Suppressor macrophage treated with lipopolysaccharide for 4 hours (primary cell): Measurements from ENCODE around the gene PDZRN4.
"Not testable (repeated sequence)": the region's sequence is repeated elsewhere in the genome, so short reads cannot be mapped to it uniquely, and the experiment has no call there.

Experiments used
- DNase-seq: peaks from one replicate; pipeline ENCODE4 v3.0.0-alpha.2; 2020

Gene PDZRN4

DNA sequence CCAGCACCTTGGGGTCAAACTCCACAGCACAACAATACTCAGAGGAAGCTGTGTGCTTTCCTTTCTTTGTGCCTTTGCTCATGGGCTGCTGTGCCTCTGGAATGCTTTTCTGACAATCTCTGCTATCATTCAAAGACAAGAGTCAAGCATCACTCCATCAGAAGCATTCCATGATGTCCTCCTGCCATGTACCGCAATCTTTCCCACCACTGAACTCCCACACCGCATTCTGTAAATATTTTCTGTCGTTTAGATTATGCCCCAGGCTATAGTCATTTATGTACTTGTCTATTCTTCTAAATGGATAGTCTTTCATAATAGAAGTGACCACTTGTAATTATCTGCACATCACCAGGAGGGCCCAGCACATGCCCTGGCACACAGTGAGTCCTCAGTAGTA, 327.8 kb downstream of the PDZRN4 start:
- DNase-seq: no peak

DNA sequence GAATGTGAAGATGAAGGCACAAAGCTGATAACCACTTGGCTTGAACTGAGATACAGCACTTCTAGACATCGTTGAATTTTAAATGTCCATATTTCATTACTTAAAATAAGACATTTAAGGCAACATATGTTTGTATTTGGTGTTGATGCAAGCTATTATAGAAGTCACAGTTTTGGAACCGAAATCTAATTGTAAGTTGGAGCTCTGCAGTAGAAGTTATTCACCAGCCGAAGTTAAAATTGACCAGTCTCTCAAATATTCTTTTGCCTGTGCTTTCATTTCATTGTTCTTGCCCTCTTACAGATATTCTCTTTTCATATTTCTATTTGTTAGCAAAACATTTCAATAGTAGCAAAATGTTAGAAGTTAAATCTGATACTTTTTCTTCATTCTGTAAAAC, 332.7 kb downstream of the PDZRN4 start:
- DNase-seq: no peak

DNA sequence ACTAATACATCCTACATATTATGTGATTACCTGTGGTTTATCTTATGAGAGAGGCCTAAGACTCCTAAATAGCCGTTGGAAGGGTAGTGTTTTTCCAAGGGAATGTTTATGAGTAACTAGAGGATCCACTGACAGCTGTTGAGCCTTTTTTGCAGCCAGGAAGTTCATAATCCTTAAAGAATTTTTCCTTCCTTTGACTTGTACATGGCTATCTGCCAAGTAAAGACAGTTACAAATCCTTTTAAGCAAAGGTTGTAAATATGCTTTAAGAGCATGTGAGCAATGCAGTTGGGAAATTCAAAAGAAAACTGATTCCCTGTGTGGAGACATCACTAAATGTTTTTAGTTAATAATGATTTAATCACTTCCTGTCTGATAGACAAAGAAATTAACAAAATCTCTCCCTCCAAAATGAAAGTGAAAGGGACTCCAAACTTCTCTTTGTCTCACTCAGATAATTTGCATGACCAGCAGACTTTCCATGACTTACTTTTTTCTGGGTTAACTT, 333.8 kb downstream of the PDZRN4 start:
- peak; percentile 79 for DNase-seq

DNA sequence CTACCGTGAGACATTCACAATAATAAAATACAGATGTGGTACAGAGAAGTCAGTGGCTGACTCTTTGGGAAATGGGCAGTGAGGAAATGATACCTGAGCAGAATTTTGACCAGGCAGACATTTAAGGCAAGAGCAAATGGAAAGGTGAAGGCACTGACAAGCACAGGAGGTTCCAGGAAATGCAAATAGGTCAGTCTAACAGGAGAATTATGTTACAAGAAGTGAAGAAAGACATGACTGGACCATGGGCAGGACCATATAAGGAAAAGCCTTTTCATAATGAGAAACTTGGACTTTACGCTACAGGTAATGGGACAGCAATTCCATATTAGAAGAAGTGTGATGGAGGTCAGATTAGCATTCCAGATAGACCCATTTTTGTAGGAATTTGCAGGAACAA, 338.9 kb downstream of the PDZRN4 start:
- DNase-seq: no peak

DNA sequence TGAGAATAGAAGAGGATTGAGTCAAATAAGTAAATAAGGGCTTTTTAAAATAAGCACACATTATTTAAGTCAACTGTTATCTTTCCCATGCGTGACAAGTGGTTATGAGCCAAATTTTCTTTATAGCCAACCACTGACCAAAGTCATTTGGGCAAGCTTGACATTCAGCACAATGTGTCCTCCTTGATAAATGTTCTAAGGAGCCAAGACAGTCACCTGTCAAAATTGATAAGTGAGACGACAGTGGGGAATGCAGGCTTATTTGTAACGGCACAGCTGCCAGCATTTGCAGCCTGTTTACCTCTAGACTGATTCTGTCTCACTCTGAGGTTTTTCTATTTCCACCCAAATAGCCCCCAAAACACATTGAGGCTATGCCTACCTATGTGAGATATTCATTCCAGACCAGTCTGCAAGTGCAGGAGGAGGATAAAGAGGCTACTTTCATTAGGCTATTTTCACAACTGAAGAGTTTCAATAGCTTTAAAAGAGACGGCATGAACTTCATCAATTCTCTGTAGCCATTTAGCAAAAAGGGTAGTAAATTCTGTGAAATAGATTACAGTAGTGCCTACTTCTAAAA, 339.5 kb downstream of the PDZRN4 start:
- no peak for DNase-seq

DNA sequence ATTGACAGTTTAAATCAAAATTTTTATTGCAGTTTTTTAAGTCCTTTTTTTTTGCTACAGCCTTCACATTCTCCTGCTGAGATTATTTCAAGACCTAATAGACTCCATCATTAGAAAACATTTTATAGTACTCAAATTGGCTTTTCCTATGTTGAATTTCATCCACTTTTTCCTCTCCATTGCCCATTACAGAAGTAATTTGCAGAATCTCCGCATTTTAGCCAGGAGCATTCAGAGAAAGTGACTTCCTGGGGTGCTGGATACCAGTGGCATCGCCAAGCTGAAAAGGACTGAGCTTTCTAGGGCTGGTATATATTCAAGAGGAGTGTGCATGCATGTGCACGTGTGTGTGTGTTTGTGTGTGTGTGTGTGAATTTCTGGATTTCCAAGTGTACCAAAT, 340.8 kb downstream of the PDZRN4 start:
- no peak for DNase-seq

DNA sequence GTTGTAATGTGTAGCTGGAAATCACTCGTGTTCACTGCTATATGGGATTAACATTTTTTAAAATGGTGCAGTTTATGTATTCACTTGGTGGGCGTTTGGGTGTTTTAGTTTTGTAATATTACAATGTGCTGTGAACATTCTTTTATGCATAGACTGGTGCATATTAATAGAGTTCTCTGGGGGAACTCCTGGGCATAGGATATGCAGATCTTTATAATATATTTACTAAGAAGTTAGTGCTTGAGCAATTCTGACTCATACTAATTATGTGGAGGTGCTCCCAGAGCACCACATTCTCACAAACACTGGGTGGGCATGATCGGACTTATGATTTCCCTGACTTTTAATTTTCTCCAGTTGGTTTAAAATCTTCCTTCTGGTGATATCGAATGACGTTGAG, 342.3 kb downstream of the PDZRN4 start:
- no peak for DNase-seq

DNA sequence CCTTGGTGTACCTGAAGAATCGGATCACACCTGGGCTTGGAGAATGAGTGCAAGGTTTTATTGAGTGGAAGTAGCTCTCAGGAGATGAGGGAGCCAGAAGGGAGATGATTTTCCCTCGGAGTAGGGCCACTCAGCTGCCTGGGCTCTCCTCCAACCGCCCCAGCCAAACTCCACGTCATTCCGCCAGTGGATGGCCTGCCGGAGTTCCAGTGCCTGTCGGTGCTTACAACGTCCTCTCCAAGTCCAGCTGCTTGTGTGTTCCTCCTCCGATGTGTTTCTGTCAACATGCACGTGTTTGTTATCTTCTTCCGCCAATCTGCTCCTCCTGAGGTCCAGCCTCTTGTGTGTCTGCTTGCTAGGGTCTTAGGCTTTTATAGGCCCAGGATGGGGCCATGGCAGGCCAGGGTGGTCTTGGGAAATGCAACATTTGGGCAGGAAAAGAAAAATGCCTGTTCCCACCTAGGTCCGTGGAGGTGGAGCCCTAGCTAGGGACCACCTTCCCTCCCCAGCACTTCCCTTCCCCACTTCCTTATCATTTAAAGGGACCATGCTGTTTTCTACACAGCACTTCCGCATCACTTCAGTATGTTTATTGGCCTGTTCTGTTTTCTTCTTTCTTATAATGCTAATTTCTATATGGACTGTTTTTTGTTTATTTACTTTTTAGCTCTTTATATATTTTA, 343.2 kb downstream of the PDZRN4 start:
- no peak for DNase-seq

DNA sequence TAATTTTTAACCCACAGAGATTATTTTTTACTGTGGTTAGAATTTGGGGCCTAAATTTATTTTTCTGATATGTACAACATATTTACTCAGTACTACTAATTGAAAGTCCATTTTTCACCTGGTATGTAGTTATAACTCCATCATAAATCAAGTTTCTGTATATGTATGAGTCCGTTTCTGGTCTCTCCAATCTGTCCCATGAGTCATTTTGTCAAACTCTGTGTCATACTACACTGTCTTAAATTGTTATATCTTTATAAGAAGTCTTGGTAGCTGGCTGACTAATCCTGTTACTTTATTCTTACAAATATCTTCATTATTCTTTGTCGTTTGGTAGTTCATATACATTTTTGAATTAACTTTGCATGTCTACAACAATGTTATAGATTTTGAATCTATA, 344.0 kb downstream of the PDZRN4 start:
- DNase-seq: no peak

DNA sequence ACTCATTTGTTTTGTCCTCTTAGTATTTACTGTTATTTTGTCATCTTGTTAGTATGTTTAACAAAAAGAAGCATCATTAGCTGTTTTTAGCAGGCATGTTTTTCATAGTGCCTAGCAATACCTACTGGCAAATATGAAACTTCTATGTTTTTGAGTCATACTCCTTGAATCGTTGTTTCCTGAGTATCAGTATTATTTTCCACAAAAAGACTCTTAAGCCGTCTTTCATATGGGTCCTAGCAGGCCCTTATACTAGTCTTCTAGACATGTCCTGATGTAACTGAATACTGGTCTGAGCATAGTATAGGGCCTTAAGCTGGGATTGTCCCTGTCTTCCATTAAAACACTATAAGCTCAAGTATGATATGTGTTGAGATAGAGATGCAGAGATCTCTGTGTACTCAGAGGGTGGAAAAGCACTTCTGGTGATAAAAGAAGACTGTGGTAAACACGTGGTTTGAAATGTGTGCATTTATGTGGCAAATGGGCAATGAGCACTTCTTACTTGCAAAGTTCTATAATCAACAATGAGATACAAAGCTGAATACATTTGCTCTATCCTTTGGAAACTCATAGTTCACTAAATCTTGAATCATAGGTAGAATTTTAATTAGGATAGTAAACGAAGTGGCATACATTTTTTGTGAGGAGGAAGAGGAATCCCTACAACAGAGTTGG, 348.8 kb downstream of the PDZRN4 start:
- no peak for DNase-seq

DNA sequence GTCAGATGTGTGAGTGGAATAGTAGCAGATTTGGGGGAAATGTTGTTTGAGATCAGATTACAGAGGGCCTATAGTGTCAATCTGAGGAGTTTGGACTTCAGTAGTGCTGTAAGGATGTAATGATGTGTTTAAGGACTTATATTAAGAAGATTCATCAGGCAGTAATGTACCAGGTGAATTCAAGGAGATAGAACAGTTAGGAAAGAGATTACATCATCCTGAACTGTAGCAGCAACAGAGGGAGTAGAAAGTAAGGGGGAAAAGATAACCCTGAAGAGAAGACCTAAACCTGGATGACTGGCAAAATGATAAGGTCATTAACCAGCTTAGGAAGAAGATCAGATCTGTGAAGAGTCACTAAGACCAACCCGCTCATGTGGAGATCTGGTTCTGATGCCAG, 349.4 kb downstream of the PDZRN4 start:
- DNase-seq: no peak

DNA sequence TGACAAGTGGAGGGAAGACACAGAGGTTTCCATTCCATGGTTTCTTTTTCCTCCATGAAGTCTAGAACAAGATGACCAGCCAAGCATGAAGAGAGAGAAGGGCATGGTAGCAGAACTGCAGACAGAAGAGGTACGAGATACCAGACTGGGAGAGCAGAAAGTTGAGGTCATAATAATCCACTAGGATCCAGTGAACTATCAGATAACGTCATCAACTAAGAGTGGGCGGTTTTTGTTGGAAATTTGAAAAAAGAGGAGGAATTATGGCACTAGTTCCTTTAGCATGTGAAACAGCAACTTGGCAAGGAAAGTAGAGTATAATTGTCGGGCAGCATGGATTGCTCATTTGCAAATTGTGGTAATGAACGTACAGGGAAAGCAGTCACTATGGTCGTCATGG, 357.6 kb downstream of the PDZRN4 start:
- no peak for DNase-seq

DNA sequence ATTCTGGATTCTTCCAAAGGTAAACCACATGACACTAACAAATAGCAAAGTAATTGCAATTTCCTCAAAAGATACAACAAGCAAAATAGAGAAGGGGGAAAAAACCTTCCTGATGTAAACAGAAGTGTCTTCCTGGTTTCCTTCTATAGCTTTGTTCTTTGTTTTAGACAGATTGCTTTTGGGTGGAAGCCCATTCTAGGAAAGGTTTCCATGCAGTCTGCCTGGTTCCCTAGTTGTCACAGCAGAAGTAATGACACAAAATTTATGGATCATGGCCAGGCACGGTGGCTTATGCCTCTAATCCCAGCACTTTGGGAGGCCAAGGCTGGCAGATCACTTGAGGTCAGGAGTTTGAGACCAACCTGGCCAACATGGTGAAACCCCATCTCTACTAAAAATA, 359.0 kb downstream of the PDZRN4 start:
- not testable (repeated sequence) for DNase-seq

DNA sequence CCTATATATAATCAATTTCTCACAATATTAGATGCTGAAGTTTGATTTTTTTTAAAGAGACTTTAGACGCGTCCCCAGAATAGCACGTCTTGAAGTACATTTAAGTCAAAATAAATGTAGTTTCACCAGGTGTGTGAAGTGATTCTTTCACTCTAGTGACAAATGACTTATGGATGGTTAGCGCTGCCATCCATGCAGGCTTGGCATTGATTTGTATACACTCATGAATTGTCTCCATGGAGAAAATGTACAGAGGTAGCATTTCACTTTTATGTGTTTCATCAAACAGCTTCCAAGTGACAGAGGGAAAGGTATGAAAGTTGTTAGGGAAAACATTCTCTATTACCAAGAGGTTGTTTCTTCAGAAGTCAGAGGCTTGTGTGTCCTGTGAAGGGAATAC, 360.8 kb downstream of the PDZRN4 start:
- DNase-seq: no peak

DNA sequence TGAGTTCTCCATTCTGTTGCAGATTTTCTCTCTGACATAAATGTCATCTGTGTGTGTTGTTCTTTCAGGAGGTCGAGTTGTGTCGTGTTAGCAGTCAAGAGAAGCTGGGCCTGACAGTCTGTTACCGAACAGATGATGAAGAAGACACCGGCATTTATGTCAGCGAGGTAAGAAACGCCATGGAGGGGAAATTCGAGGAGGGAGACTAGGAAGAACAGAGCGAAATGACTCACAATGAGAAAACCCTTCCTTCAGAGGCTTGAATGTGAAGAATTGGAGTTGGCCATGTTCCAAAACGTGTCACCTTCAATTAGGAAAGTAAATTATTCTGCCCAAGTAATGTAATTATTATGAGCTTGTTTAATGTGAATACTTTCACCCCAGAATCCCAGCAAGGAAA, 364.5 kb downstream of the PDZRN4 start:
- no peak for DNase-seq

DNA sequence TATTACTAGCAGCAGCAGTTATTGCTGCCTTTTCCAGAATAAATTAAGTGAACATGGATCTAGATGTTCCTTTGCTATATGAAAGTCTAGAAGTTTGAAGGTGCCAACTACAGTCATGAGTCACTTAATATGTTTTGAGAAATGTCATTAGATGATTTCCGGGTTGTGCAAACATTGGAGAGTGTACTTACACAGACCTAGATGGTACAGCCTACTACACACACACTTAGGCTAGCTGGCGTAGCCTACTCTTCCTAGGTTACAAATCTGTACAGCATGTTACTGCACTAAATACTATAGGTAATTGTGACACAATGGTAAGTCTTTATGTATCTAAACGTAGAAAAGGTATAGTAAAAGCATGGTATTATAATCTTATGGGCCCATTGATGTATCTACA, 368.1 kb downstream of the PDZRN4 start:
- DNase-seq: no peak

DNA sequence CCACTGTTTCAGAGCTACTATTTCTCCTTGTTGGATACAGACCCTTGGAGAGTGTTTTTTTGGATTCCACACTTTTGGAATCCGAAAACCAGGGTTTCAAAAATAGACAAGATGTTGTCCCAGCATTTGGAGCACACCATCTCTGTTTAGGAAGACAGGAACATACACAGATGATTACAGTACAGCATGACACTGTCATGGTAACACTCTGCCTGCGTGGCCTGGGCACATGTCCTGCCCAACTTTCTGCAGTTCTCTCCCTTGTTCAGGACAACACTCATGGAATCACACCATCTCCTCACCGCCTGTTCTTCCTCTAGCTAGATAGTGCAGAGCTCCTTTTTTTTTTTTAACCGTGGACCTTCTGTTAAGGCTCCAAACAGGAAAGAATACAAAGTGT, 369.2 kb downstream of the PDZRN4 start:
- no peak for DNase-seq

DNA sequence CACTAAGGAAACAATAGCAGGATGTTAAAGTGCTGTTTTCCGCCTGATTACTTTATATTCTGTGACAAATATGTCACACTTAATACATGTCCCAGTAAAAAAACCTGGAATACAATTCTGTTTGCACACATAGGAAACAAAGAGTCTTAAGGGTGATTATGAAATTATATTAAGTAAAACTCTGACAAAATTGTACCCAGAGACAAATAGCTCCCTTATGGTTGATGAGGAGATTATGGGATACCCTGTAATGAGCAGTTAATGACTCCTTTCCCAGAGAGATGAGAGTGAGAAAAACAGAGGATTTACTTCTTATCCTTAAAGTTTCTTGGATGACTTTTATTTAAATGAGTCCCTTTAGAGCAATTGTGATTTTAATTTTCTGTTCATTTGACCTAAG, 370.6 kb downstream of the PDZRN4 start:
- no peak for DNase-seq

DNA sequence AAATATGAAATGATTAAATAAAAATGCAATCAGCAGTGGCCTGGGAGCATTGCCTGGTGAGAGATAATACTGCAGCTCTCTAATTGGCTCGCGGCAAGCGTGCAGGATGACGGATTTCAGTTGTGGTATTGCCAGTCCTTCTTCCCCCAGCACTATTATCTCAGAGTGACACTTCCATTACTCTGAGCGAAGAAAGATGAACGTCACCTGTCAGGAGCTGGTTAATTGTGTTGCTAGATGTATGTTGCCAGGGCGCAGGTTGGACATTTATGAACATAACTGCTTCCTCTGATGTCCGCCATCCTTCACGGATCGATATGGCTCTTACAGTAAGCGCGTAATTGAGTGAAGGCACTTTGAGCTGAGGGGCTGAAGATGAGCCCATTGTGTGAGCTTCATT, 374.9 kb downstream of the PDZRN4 start:
- no peak for DNase-seq

DNA sequence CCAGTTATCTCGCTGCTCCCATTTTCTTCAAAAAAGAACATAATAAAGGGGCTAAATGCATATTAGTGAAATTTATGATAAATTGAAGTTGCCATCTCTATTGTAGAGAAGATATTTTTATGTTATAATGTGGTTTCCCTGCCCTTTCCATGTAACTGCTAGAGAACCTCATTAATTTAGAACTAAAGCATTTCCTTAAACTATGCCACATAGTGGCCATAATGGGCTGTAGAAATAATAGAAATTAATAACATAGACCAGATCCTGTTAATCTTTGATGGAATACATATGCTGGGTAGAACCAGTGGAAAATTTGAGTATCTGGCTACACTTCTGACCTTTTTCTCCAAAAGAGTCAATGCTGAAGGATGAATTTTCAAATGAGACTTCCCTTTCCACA, 376.7 kb downstream of the PDZRN4 start:
- no peak for DNase-seq

DNA sequence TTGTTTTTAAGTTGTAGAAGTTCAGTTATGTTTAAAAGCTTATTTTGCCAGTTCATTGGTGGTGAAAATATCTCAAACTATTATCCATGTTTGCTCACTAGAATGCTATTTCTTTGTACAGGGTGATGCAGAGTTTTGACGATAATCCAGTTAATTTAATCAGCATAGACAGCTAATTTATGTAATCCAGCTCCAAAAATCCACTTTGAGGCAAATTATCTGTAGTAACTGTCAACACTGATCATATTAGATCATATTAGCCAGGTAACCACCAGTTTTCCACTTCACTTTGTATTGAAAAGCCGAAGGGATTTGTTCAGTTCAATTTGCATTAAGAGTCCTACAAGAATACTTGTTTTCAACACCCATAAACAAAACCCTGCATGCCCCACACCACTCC, 378.6 kb downstream of the PDZRN4 start:
- DNase-seq: no peak

DNA sequence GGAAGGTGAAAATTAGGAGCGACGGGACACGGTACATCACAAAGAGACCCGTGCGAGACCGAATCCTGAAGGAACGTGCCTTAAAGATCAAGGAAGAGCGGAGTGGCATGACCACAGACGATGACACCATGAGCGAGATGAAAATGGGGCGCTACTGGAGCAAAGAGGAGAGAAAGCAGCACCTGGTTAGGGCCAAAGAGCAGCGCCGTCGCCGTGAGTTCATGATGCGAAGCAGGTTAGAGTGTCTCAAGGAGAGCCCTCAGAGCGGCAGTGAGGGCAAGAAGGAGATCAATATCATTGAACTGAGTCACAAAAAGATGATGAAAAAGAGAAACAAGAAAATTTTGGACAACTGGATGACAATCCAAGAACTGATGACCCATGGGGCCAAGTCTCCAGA, 385.3 kb downstream of the PDZRN4 start:
- DNase-seq: no peak

DNA sequence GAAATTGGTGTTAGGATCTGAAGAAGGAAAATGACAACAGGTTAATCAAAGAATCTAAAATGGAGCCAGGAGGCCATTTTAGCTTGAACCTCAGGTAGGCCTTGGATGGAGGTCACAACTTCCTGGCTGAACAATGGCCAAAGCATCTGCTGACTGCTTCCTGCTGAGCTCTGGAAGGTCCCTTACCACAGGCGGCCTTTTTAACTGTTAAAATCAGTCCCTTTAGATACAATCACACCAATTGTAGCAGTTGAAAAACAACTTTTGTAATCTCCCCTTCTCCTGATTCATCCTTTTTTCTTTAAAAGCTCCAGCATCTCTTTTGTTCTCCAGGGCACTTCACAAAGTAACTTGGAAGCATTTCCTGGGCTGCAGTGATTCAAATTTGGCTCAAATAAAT, 388.8 kb downstream of the PDZRN4 start:
- DNase-seq: no peak

DNA sequence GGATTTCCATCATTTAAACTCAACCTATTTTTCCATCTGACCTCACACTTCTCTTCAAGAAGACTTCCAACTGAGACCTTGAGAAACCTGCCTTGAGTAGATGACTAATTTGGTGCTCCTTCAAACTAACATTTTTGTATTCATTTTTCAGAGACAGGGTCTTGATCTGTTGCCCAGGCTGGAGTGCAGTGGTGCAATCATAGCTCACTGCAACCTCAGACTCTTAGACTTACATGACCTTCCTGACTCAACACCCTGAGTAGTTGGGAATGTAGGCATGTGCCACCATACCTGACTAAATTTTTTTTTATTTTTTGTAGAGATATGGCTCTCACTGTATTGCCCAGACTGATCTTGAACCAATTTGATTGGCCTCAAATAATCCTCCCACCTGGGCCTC, 389.9 kb downstream of the PDZRN4 start:
- DNase-seq: no peak

DNA sequence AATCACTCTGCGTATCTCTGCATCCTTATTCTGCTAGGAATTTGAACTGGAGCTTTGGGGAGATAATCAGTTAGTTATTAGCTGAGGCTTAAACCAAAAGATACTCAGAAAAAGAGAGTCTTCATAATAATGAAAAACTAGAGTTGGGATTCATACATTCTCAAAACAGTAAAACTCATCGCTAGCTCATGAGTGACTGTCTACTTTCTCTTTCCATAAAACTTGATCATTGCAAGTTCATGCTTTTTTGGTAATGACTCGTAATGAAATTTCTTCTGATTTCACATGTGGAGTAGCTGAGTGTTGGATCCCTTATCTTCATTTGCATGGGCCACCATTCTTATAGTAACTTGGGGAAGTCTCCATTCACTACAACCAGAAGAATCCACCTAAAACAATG, 397.7 kb downstream of the PDZRN4 start:
- peak; percentile 21 for DNase-seq
